GM12872 (cell line): Measurements from ENCODE around the gene CFAP251.

ENCODE experiments used
- CTCF ChIP-seq: IDR thresholded peaks from 3 replicates; pipeline ENCODE4 v1.5.1; 2011; ENCODE audit warnings: low read depth, mild to moderate bottlenecking, low read length, moderate library complexity; ENCODE audit not compliant: insufficient read depth

The CFAP251 gene

GRCh38 chr12:122035292-122035691, 116.9 kb downstream of the CFAP251 start:
- no peak for TF ChIP-seq CTCF

- TF ChIP-seq CTCF = no peak
These were observed 117.8 kb downstream of the CFAP251 start for GRCh38 chr12:122036153-122036552.

- no peak for TF ChIP-seq CTCF
These were observed 122.4 kb downstream of the CFAP251 start for GRCh38 chr12:122040579-122041386.

- no peak for TF ChIP-seq CTCF
These were observed 124.5 kb downstream of the CFAP251 start for GRCh38 chr12:122042910-122043309.

- TF ChIP-seq CTCF = no peak
These were observed 125.1 kb downstream of the CFAP251 start for GRCh38 chr12:122043476-122043875.

GRCh38 chr12:122045262-122045661, 126.9 kb downstream of the CFAP251 start:
- no peak for TF ChIP-seq CTCF

- TF ChIP-seq CTCF = no peak
These were observed 127.8 kb downstream of the CFAP251 start for GRCh38 chr12:122046145-122046544.
